Measurements from ENCODE around the gene SEC31B. TPM values are rescaled to one million over a fixed set of nuclear protein-coding genes. Genes with fewer than 3 reads are reported as not detected.

SEC31B gene
- total and polyA plus RNA-seq, 2 donors (not counting 3 experiments of a cell fraction or from before 2014, with no cell fraction given), result 11.1 to 14.4 TPM

- H3K9me3 ChIP-seq (replicated peaks; ENCODE audit: control insufficient read depth, insufficient read depth, low read length), result no peaks in the 10 kb centered on the region
- FAIRE-seq, result no peak
- H3K27ac ChIP-seq (ENCODE audit: insufficient read depth, low read depth, low read length), result no peak overlapping the region
- no peaks in the 10 kb centered on the region for H3K4me1 ChIP-seq (ENCODE audit: control insufficient read depth, extremely low read depth, insufficient read depth, low read length)
- no peaks in the 10 kb centered on the region for H3K79me2 ChIP-seq (ENCODE audit: control insufficient read depth, insufficient read depth, low read length)
- ChIA-PET CTCF (interaction anchor here (1.0 to 1.2 kb wide), 2 partner anchors 11 to 33 kb away, joined by 4 read pairs; no protein-coding TSS in a partner anchor), POLR2A (no interaction called here)
- H3K36me3 ChIP-seq (ENCODE audit: control insufficient read depth in 2 of 2, extremely low read depth in 1 of 2, insufficient read depth in 2 of 2, low read length in 2 of 2), result peaks cover 8 to 27% of the 10 kb centered on the region in 2 experiments
- no peak overlapping the region for H3K4me2 ChIP-seq (ENCODE audit: insufficient read depth, low read length)
- DNase-seq (ENCODE audit: low read depth, low spot score), result no peak
- dilution Hi-C loops (cut with MboI; ENCODE audit: extremely low pct_ligation_motif_present, low sequenced_read_pairs) (no loop called here), intact Hi-C loops (cut with micrococcal nuclease) (no loop called here)
- no peaks in the 10 kb centered on the region for H3K27me3 ChIP-seq (ENCODE audit: control insufficient read depth in 2 of 2, insufficient read depth in 2 of 2, low read length in 2 of 2)
- H2AFZ ChIP-seq (ENCODE audit: low read depth, low read length), result no peak overlapping the region
- TF ChIP-seq MYC (IDR thresholded peaks at IDR 0.05; ENCODE audit: low read depth, low read length) (no peak), EZH2 (IDR thresholded peaks at IDR 0.05; ENCODE audit: borderline replicate concordance, low read depth, low read length, severe bottlenecking) (no peak), FOS (IDR thresholded peaks at IDR 0.05; ENCODE audit: borderline replicate concordance, insufficient read depth, low read length) (no peak), JUN (IDR thresholded peaks at IDR 0.05; ENCODE audit: borderline replicate concordance, insufficient read depth, insufficient read length, low read depth) (no peak), CTCF (IDR thresholded peaks at IDR 0.05; ENCODE audit: extremely low read depth in 1 of 2, insufficient read depth in 1 of 2, low read depth in 1 of 2, low read length in 2 of 2) (no peak), GATA2 (IDR thresholded peaks at IDR 0.05; ENCODE audit: insufficient read depth, insufficient read length, low read depth, low read length) (no peak), MAX (IDR thresholded peaks at IDR 0.05; ENCODE audit: insufficient read depth, insufficient read length) (no peak), POLR2AphosphoS5 (IDR thresholded peaks at IDR 0.05; ENCODE audit: insufficient read depth, low read depth, low read length) (no peak), POLR2A (IDR thresholded peaks at IDR 0.05; ENCODE audit: low read depth, low read length) (no peak)
- no peak overlapping the region for H3K4me3 ChIP-seq (replicated peaks in 1 of 3; ENCODE audit: insufficient read depth in 1 of 3, low read depth in 1 of 3, low read length in 3 of 3)
- no peaks in the 10 kb centered on the region for H4K20me1 ChIP-seq (replicated peaks; ENCODE audit: control insufficient read depth, extremely low read depth, insufficient read depth, low read length)
- H3K9me1 ChIP-seq (replicated peaks; ENCODE audit: control insufficient read depth, extremely low read depth, insufficient read depth, low read length), result no peaks in the 10 kb centered on the region
- BruUV-seq (replicated peaks), result no TSS peak
- H3K9ac ChIP-seq (replicated peaks; ENCODE audit: extremely low read depth, insufficient read depth, low read length), result no peak overlapping the region
Observed at GRCh38 chr10:100551196-100551595, 31.5 kb upstream of the SEC31B start.

Data from endothelial cell of umbilical vein (primary cell).